K562 (cell line): ENCODE data around the gene ATXN1. TPM values are rescaled to one million over a fixed set of nuclear protein-coding genes. Genes with fewer than 3 reads are reported as not detected.

ENCODE experiments used
- ARID1B ChIP-seq: fragments of 450-650 bp; IDR thresholded peaks from 2 replicates; pipeline ENCODE4 v1.6.1; 2016; ENCODE audit warnings: antibody characterized with exemption, mild to moderate bottlenecking, inconsistent platforms
- ATF1 ChIP-seq, 2 experiments: fragments of 450-650 bp in 1 of 2; IDR thresholded peaks; 2 replicates each; pipeline ENCODE4 v1.6.1; 2016; ENCODE audit warnings: missing compliant biosample characterization in 1 of 2, missing genetic modification characterization in 1 of 2
- CXXC5 ChIP-seq: fragments of 250-450 bp; sonication (Bioruptor Pico); IDR thresholded peaks from 2 replicates; pipeline ENCODE4 v1.8.0; 2022; ENCODE audit warnings: inconsistent platforms, mild to moderate bottlenecking, moderate library complexity
- EP300 ChIP-seq: IDR thresholded peaks from 2 replicates; pipeline ENCODE4 v1.6.1; 2012; ENCODE audit warnings: low read length, improper control_type of control experiment
- GATA2 ChIP-seq: sonication (generic); formaldehyde crosslinking; IDR thresholded peaks from 2 replicates; pipeline ENCODE4 v1.4.0; 2020; ENCODE audit warnings: mild to moderate bottlenecking, missing genetic modification reagents
- L3MBTL2 ChIP-seq: fragments of 450-650 bp; IDR thresholded peaks from 2 replicates; pipeline ENCODE4 v1.6.1; 2016; ENCODE audit warnings: mild to moderate bottlenecking, moderate library complexity
- LCOR ChIP-seq: sonication (generic); formaldehyde crosslinking; IDR thresholded peaks from 2 replicates; pipeline ENCODE4 v1.8.0; 2022; ENCODE audit warnings: mild to moderate bottlenecking, missing genetic modification reagents
- NBN ChIP-seq: fragments of 450-650 bp; IDR thresholded peaks from 2 replicates; pipeline ENCODE4 v1.6.1; 2016; ENCODE audit warnings: low read depth, mild to moderate bottlenecking
- NFE2 ChIP-seq: IDR thresholded peaks from 2 replicates; pipeline ENCODE4 v1.6.1; 2014; ENCODE audit warnings: antibody characterized with exemption, low read depth
- NFRKB ChIP-seq: fragments of 450-650 bp; IDR thresholded peaks from 2 replicates; pipeline ENCODE4 v1.6.1; 2016; ENCODE audit warnings: low read depth
- SPI1 ChIP-seq: IDR thresholded peaks from 2 replicates; pipeline ENCODE4 v1.6.1; 2011; ENCODE audit warnings: low read depth, low read length, control low read depth, borderline replicate concordance
- SRF ChIP-seq, 2 experiments: fragments of 250-450, 450-650 bp in 1 of 2; sonication (Bioruptor Pico) in 1 of 2; sonication (generic) in 1 of 2; formaldehyde crosslinking; IDR thresholded peaks; 2 replicates each; pipeline versions ENCODE4 v1.5.0 to v1.5.1; 2020 to 2022; ENCODE audit warnings: mild to moderate bottlenecking in 1 of 2, missing genetic modification reagents in 1 of 2
- TCF3 ChIP-seq: sonication (generic); formaldehyde crosslinking; IDR thresholded peaks from 2 replicates; pipeline ENCODE4 v1.4.0; 2020; ENCODE audit warnings: mild to moderate bottlenecking, missing genetic modification reagents
- TSC22D4 ChIP-seq: fragments of 450-650 bp; IDR thresholded peaks from 2 replicates; pipeline ENCODE4 v1.6.1; 2016; ENCODE audit warnings: missing genetic modification characterization, missing biosample characterization, control low read depth
- ZNF124 ChIP-seq: sonication (generic); formaldehyde crosslinking; IDR thresholded peaks from 2 replicates; pipeline ENCODE4 v1.8.1; 2022; ENCODE audit warnings: missing genetic modification reagents
- polyA plus RNA-seq, 8 experiments: library from polyadenylated mRNA; depleted of rRNA in 4 of 8; stranded (reverse) in 5 of 8; unstranded in 3 of 8; fragments of >200 nt; fragmentation: Nextera tagmentation in 2 of 8; fragmentation: Illumina TruSeq in 1 of 8; extraction: Ambion mirVana in 2 of 8; extraction: Trizol in 1 of 8; gene quantifications; 2 replicates each; pipeline versions ENCODE4 v1.2.1 to v1.2.3, GENCODE V29; 2011 to 2014; ENCODE audit warnings: inconsistent platforms in 1 of 8, missing spikeins in 1 of 8
- total RNA-seq, 7 experiments: library from RNA; depleted of rRNA in 6 of 7; stranded (reverse); fragments of >200 nt in 6 of 7; fragmentation: Illumina TruSeq in 2 of 7; extraction: Trizol in 2 of 7; gene quantifications; 2 replicates each; pipeline versions ENCODE4 v1.2.1 to v1.2.3, GENCODE V29; 2011 to 2021; ENCODE audit warnings: low replicate concordance in 1 of 7
- TF ChIP-seq, protein P1 (sequence below), 2 experiments: fragments of 200-800 bp in 1 of 2; sonication (Bioruptor generic) in 1 of 2; sonication (generic) in 1 of 2; formaldehyde crosslinking in 1 of 2; IDR thresholded peaks in 1 of 2; conservative IDR thresholded peaks in 1 of 2; 2 replicates each; pipeline versions ENCODE4 v1.5.0 to v1.6.1; 2016 to 2020; ENCODE audit warnings: missing compliant biosample characterization in 1 of 2, missing genetic modification characterization in 1 of 2, missing genetic modification reagents in 1 of 2
- TF ChIP-seq, protein P2 (sequence below): sonication (generic); formaldehyde crosslinking; IDR thresholded peaks from 2 replicates; pipeline ENCODE4 v1.8.0; 2022; ENCODE audit warnings: missing genetic modification reagents, mild to moderate bottlenecking, moderate library complexity, borderline replicate concordance
- TF ChIP-seq, protein P3 (sequence below): sonication (generic); formaldehyde crosslinking; IDR thresholded peaks from 2 replicates; pipeline ENCODE4 v1.9.0; 2022; ENCODE audit warnings: mild to moderate bottlenecking, missing genetic modification reagents
- TF ChIP-seq, protein P4 (sequence below): fragments of 150-350 bp; IDR thresholded peaks from 2 replicates; pipeline ENCODE4 v1.6.1; 2014; ENCODE audit warnings: low read depth, mild to moderate bottlenecking, low read length, borderline replicate concordance
- TF ChIP-seq, protein P5 (sequence below): sonication (generic); formaldehyde crosslinking; IDR thresholded peaks from 2 replicates; pipeline ENCODE4 v1.8.0; 2023; ENCODE audit warnings: mild to moderate bottlenecking, missing genetic modification reagents

The ATXN1 gene
- total and polyA plus RNA-seq, 9 of the 15 experiments (the other 6 are each of a cell fraction or from before 2014, with no cell fraction given): under 0.01 to 1.2 (median 0.58) TPM

DNA sequence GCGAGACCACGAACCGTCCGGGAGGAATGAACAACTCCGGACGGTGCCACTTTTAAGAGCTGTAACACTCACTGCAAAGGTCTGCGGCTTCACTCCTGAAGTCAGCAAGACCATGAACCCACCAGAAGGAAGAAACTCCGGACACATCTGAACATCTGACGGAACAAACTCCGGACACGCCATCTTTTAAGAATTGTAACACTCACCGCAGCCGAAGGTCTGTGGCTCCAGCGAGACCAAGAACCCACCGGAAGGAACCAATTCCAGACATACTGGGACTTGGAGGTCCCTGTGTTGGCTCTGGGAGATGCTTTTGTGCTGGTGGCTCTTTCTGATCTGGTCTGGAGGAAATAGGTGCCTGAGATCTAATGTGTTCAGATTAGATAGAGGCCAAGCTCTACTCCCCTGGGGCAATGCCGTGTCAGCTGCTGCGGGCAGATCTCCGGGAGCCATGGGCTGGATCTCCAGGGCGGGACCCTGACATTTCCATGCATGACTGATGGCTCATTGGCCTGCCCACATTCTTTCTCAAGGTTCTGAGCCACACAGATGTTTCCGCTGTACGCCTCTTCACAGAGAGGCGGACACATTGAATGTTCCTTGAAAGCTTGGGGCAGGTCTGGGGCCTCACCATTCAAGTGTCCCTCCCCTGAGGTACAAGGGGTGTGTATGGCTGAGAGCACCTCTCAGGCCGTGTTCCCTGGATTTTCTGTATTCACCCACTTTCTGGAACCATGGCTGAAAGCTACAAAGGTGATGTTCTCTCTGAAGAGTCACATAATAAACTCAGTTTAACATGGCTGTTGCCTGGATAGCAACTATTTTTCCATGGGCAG, 493.6 kb downstream of the ATXN1 start (continued):
- TF ChIP-seq, protein P1, sequence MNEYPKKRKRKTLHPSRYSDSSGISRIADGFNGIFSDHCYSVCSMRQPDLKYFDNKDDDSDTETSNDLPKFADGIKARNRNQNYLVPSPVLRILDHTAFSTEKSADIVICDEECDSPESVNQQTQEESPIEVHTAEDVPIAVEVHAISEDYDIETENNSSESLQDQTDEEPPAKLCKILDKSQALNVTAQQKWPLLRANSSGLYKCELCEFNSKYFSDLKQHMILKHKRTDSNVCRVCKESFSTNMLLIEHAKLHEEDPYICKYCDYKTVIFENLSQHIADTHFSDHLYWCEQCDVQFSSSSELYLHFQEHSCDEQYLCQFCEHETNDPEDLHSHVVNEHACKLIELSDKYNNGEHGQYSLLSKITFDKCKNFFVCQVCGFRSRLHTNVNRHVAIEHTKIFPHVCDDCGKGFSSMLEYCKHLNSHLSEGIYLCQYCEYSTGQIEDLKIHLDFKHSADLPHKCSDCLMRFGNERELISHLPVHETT (CRISPR knock-in tag; conservative IDR thresholded peaks at IDR 0.05 in 1 of 2, IDR thresholded peaks at IDR 0.05 in 1 of 2): peak in 1 of 2 experiments; percentile 69; a peak in 1 of 4 replicates
- TF ChIP-seq EP300 (peak; percentile 96), GATA2 (CRISPR knock-in tag) (peak; percentile 97), NFRKB (peak; percentile 88), SPI1 (0 out of 2 replicates have a peak, but pooled peaks have one; percentile 20), LCOR (CRISPR knock-in tag) (peak; percentile 47; the same call in 1 of the 2 replicates), TSC22D4 (no peak), L3MBTL2 (peak; percentile 72), ZNF124 (CRISPR knock-in tag) (no peak), NFE2 (peak; percentile 37; the same call in 1 of the 2 replicates), TCF3 (CRISPR knock-in tag) (peak; percentile 99), ATF1 (CRISPR knock-in tag; IDR thresholded peaks at IDR 0.05) (no peak), ATF1 (tag; IDR thresholded peaks at IDR 0.05) (peak; percentile 74), ARID1B (peak; percentile 98), SRF (CRISPR knock-in tag; IDR thresholded peaks at IDR 0.05) (peak; percentile 15 to 61; a peak in 2 of 4 replicates), CXXC5 (CRISPR knock-in tag) (peak; percentile 78), NBN (peak; percentile 98)
- TF ChIP-seq, protein P2, sequence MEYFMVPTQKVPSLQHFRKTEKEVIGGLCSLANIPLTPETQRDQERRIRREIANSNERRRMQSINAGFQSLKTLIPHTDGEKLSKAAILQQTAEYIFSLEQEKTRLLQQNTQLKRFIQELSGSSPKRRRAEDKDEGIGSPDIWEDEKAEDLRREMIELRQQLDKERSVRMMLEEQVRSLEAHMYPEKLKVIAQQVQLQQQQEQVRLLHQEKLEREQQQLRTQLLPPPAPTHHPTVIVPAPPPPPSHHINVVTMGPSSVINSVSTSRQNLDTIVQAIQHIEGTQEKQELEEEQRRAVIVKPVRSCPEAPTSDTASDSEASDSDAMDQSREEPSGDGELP (CRISPR knock-in tag): peak; percentile 99
- TF ChIP-seq, protein P3, sequence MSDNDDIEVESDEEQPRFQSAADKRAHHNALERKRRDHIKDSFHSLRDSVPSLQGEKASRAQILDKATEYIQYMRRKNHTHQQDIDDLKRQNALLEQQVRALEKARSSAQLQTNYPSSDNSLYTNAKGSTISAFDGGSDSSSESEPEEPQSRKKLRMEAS: peak; percentile 89
- TF ChIP-seq, protein P4, sequence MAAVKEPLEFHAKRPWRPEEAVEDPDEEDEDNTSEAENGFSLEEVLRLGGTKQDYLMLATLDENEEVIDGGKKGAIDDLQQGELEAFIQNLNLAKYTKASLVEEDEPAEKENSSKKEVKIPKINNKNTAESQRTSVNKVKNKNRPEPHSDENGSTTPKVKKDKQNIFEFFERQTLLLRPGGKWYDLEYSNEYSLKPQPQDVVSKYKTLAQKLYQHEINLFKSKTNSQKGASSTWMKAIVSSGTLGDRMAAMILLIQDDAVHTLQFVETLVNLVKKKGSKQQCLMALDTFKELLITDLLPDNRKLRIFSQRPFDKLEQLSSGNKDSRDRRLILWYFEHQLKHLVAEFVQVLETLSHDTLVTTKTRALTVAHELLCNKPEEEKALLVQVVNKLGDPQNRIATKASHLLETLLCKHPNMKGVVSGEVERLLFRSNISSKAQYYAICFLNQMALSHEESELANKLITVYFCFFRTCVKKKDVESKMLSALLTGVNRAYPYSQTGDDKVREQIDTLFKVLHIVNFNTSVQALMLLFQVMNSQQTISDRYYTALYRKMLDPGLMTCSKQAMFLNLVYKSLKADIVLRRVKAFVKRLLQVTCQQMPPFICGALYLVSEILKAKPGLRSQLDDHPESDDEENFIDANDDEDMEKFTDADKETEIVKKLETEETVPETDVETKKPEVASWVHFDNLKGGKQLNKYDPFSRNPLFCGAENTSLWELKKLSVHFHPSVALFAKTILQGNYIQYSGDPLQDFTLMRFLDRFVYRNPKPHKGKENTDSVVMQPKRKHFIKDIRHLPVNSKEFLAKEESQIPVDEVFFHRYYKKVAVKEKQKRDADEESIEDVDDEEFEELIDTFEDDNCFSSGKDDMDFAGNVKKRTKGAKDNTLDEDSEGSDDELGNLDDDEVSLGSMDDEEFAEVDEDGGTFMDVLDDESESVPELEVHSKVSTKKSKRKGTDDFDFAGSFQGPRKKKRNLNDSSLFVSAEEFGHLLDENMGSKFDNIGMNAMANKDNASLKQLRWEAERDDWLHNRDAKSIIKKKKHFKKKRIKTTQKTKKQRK: no peak
- TF ChIP-seq, protein P5, sequence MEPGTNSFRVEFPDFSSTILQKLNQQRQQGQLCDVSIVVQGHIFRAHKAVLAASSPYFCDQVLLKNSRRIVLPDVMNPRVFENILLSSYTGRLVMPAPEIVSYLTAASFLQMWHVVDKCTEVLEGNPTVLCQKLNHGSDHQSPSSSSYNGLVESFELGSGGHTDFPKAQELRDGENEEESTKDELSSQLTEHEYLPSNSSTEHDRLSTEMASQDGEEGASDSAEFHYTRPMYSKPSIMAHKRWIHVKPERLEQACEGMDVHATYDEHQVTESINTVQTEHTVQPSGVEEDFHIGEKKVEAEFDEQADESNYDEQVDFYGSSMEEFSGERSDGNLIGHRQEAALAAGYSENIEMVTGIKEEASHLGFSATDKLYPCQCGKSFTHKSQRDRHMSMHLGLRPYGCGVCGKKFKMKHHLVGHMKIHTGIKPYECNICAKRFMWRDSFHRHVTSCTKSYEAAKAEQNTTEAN (CRISPR knock-in tag): no peak
